GM18909 (cell line): Measurements from ENCODE around the gene SLC26A8.
"Not testable (repeated sequence)": the region's sequence is repeated elsewhere in the genome, so short reads cannot be mapped to it uniquely, and the experiment has no call there.

ENCODE experiments used
- ATAC-seq: cut with Tn5 transposase; IDR thresholded peaks from one replicate; pipeline ENCODE4 v1.9.1; 2021; ENCODE audit warnings: mild to moderate bottlenecking; ENCODE audit not compliant: unreplicated experiment, poor library complexity

Gene SLC26A8

DNA sequence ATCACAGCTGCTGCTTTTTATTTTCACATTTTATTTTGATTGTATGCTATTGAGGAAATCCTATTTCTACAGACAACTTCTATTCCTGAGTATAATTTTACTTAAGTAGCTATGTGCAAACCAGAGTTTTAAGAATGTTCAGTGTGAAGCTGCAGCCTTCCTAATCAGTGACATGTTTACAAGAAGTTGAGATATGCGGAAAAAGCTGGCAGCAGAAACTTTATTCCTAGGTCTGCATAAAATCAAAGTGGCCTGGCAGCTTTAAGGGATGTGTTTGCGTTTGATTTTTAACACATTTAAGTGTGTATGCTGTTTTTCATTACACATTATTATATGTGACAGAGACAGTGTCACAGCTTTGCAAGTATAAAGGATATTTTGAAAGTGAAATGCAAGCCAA is 29.4 kb upstream of the SLC26A8 start:
- no peak for ATAC-seq

DNA sequence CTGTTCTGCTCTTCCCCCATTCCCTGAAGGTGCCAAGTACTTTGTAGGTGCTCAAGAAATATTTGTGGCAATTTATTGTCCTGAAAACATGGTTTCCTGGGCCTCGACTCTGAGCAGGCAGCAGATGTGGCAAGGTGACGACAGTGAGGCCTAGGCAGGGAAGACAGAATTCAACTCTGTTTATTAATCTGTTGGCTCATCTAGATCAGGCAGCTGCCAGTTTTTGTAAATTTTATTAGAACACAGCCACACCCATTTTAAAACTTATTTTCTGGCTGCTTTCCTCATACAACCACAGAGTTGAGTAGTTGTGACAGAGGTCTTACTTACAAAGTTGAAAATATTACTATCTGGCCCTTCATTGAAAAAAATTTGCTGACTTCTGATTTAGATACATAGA is 27.7 kb upstream of the SLC26A8 start:
- ATAC-seq, result no peak

DNA sequence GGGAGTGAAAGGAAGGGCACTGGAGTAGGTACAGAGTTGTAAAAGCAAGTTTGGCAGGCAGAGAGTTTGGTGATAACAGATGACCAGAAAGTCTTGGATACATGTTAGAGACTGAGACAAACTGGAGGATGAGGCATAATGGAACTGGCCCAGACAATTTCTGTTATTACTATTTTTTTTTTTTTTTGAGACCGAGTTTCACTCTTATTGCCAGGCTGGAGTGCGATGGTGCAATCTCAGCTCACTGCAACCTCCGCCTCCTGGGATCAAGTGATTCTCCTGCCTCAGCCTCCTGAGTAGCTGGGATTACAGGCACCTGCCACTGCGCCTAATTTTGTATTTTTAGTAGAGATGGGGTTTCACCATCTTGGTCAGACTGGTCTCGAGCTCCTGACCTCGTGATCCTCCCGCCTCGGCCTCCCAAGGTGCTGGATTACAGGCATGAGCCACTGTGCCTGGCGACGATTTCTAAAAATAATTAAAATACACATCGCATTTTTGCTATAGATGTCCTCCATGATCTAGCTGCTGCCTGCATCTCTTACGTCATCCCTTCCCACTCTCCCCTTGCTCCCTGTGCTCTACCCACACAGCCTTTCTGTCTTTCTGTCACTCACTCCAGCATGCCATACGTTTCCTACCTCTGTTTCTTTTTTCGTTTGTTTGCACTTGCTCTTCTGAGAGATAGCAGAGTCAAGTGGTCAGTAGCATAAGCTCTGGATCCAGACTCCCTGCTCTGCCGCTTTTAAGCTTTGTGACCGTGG is 26.7 kb upstream of the SLC26A8 start:
- no peak for ATAC-seq

DNA sequence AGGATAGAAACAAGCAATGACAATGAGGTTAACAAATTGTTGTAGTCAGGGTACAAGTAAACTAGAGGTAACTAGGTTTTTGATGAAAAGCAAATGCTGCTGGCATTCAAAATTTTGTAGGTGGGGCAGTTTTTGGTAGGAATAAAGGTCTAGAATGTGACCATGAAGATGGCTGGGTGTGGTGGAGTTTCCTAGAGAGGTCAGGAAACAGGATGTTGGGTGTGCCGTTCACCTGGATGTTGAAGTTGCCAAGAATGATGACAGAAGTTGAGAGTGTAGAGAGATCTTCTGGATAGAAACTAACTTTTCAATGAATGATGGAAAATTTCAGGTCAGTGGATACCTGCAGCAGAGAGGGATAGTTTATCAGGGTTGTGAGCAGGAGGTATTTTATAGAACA is 25.9 kb upstream of the SLC26A8 start:
- ATAC-seq, result no peak

- no peak for ATAC-seq
Observed at GRCh38 chr6:36049582-36049981, 25.1 kb upstream of the SLC26A8 start.

DNA sequence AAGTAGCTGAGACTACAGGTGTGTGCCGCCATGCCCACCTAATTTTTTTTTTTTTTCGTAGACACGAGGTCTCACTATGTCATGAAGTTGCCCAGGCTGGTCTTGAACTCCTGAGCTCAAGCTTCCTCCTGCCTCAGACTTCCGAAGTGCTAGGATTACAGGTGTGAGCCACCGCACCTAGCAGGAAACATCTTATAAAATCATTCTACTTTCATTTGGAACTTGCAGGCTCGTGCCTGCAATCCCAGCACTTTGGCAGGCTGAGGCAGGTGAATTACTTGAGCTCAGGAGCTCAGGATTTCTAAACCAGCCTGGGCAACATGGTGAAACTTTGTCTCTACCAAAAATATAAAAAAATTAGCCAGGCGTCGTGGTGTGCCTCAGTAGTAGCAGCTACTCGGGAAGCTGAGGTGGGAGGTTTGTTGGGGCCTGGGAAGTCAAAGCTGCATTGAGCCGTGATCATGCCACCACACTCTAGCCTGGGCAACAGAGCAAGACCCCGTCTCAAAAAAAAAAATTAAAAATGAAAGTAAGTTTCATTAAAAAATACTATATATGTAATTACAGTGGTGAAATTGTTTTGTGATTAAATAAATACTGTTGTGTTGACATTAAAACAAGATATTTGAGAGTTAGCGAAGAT is 18.3 kb upstream of the SLC26A8 start:
- ATAC-seq, result no peak

- ATAC-seq, result no peak
Observed at GRCh38 chr6:36040958-36041357, 16.5 kb upstream of the SLC26A8 start.

GRCh38 chr6:36039112-36039511 is 14.7 kb upstream of the SLC26A8 start:
- no peak for ATAC-seq

DNA sequence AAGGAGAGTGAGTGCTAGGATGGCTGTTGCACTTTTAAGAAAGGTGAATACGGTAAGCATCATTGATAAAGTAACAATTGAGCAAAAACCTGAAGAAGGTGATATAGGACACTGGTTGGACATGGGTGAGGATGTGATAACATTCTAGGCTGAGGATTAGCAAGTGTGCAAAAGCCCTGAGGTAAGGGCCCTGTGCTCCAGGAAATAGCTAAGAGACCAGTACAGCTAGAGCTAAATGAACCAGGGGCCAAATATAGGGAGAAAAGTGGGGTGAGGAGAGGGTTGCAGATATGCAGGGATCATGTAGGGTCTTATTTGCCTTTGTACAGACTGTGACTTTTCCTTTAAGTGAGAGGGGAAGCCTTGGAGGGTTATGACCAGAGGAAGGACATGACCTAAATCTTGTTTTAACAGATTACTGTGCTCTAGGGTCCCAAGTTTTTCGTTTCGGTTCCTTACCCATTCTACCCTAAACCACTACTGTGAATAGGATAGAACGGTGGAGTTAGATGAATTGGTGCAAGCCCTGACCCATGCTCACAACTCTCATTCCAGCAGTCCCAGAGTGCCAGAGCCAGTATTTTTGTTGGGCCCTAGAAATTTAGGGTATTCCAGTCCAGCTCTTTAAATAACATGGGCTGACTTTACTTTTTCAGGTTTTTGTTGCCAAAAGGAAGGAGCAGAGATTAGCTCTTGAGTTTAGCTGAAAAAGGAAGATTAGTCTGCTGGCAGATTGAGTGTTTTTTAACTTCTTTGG is 13.9 kb upstream of the SLC26A8 start:
- ATAC-seq, result no peak

DNA sequence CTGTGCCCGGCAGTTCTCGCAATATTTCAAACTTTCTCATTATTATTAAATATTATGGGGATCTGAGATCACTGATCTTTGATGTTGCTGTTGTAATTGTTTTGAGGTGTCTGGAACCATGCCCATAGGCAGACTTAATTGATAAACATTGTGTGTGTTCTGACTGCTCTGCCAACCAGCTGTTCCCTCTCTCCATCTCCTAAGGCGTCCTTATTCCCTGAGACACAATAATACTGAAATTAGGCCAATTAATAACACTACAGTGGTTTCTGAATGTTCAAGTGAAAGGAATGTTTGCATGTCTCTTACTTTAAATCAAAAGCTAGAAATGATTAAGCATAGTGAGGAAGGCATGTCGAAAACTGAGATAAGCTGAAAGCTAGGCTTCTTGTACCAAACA is 10.8 kb upstream of the SLC26A8 start:
- no peak for ATAC-seq

GRCh38 chr6:36034441-36034840 is 10.0 kb upstream of the SLC26A8 start:
- ATAC-seq, result no peak

GRCh38 chr6:36033935-36034334 is 9.5 kb upstream of the SLC26A8 start:
- ATAC-seq, result no peak

GRCh38 chr6:36033144-36033543 is 8.7 kb upstream of the SLC26A8 start:
- ATAC-seq, result not testable (repeated sequence)

DNA sequence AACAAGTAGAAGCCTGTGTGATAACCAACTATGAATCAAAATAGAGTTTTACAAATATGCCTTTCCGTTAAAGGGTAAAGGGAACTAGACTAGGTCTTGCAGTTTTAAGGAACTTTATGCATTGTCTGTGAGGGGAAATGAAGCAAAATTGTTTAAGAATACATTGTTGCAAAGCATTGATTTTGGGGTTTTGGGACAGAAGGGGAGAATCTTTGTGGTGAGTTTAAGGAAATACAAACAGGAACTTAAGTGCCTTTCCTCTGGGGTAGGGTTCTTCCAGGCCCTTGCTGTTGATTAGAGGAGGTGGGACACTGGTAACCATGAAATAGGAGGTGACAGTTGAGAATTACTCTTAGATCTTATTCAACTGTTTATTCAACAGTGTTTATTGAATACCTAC is 7.8 kb upstream of the SLC26A8 start:
- no peak for ATAC-seq

DNA sequence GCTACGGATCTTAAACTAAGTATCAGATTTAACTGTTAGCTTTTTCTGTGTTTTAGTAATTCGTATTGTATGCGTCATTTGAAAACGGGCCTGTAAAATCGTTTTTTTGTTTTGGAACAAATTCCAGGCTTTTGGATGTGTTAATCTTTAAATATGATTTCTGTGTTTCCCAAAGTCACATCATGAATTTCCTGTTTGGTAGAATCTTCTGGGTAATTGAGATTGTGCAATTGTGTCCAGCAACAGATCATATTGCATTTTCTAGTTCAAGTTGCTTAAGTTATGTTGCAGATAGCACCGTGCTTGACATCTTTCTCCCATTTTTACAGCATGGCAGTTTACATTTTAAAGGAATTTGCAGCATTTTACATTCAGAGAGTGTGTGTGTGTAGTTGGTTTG is 5.0 kb upstream of the SLC26A8 start:
- no peak for ATAC-seq

DNA sequence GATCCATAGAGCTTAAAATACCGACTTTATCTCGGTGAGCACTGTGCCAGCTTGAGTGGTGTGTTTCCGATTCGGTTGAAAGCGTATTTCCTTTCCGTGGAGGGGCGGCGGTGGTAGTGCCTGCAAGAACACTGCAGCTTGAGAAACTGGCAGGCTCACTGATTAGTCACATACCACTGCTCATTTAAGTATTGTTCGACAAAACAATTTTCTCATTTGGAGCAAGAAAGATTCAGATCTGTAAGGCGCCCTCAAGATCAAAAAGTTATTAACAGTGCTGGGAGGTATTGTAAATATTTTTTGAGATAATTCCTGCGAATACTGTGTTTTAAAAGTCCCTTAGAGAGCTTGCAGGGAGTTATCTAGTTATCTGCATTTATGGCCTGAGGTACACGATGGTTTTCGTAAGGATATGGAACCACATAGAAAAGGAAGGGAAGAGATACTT is 4.5 kb upstream of the SLC26A8 start:
- ATAC-seq, result no peak

- peak; percentile 24 for ATAC-seq
Observed at GRCh38 chr6:36028088-36028876, 3.8 kb upstream of the SLC26A8 start.

- ATAC-seq, result peak; percentile 89
Observed at GRCh38 chr6:36027501-36028087, 3.2 kb upstream of the SLC26A8 start, which contains the start of gene MAPK14. Gene MAPK14, plus strand, starts transcription at chr6:36027808. Its CDS starts 350 bp downstream, at chr6:36028158.

GRCh38 chr6:36025932-36026327 is 1.5 kb upstream of the SLC26A8 start:
- no peak for ATAC-seq
